OCI-LY7 (cell line): Measurements from ENCODE around the gene SPINK5.

Experiments
- EZH2phosphoT487 ChIP-seq: fragments of 200-600 bp; sonication (generic); IDR thresholded peaks from 2 replicates; pipeline ENCODE4 v1.6.1; 2018; ENCODE audit warnings: low read depth, borderline replicate concordance, mild to moderate bottlenecking, mixed run types, antibody characterized with exemption, low read length, moderate library complexity, mixed read lengths
- TF ChIP-seq, protein P1 (sequence below): fragments of 200-600 bp; sonication (generic); conservative IDR thresholded peaks from 2 replicates; pipeline ENCODE4 v1.5.1; 2014; ENCODE audit warnings: mild to moderate bottlenecking, antibody characterized with exemption, low read length, moderate library complexity, mixed read lengths

DNA sequence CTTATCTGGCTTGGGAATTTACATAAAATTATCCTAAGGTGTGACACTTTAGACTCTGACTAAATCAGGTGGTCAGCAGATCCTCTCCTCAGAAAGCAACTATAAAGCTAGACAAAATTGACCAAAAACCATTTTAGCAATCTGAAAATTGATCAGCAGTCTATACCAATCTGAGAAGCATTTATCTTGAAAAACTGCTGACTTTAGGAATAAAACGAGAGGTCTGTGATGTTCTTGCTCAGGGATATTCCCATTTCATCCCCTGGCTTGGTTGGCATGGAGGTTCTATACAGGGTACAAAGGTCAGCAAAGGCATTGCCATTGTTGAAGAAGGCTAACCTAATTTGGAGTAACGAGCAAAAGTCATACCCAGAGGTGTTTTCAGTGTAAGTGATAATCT, 11.7 kb downstream of the SPINK5 start:
- TF ChIP-seq, protein P1, sequence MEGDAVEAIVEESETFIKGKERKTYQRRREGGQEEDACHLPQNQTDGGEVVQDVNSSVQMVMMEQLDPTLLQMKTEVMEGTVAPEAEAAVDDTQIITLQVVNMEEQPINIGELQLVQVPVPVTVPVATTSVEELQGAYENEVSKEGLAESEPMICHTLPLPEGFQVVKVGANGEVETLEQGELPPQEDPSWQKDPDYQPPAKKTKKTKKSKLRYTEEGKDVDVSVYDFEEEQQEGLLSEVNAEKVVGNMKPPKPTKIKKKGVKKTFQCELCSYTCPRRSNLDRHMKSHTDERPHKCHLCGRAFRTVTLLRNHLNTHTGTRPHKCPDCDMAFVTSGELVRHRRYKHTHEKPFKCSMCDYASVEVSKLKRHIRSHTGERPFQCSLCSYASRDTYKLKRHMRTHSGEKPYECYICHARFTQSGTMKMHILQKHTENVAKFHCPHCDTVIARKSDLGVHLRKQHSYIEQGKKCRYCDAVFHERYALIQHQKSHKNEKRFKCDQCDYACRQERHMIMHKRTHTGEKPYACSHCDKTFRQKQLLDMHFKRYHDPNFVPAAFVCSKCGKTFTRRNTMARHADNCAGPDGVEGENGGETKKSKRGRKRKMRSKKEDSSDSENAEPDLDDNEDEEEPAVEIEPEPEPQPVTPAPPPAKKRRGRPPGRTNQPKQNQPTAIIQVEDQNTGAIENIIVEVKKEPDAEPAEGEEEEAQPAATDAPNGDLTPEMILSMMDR: no peak
- TF ChIP-seq EZH2phosphoT487: no peak
